ENCODE data around the gene CEP250.
A peak's percentile ranks its signal among the peaks of the same experiment; 100 is the strongest.

The CEP250 gene

DNA sequence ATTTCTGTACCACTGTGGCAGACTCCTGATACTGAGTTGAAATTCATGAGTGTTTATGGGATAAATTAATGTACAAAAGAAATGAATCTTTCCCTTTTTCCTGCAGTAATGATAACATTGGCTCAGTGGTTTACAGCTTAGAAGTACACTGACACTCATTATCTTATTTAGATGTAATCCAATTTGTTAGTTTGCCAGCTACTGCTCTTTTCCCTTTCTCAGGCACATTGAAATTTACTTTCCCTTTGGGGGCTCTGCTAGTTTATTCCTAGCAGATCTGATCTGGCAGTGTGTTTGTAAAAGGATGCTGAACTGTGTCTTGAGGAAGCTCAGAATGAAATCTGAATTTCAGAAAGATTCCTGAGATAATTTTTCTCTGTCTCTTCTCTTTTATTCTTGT is 3.0 kb downstream of the CEP250 start:
- Histone ChIP-seq H3K9me3 (ENCODE audit: insufficient read depth, low read length) (no peaks in the 10 kb centered on the region), H4K20me1 (ENCODE audit: low read depth, low read length) (no peaks in the 10 kb centered on the region), H3K27me3 (ENCODE audit: low read length) (no peaks in the 10 kb centered on the region), H3K9ac (ENCODE audit: low read length) (no peak overlapping the region), H2AFZ (ENCODE audit: low read depth, low read length, severe bottlenecking) (no peak overlapping the region), H3K4me3 (ENCODE audit: insufficient read depth, low read length, poor library complexity, severe bottlenecking) (no peak overlapping the region), H3K4me2 (ENCODE audit: low read depth, low read length, poor library complexity, severe bottlenecking) (no peak overlapping the region), H3K79me2 (ENCODE audit: insufficient read depth, low read length) (no peaks in the 10 kb centered on the region), H3F3A (ENCODE audit: insufficient read depth) (no peaks in the 10 kb centered on the region), H3K36me3 (ENCODE audit: low read length) (no peaks in the 10 kb centered on the region), H3K9me2 (replicated peaks; ENCODE audit: insufficient read depth, low read length) (no peaks in the 10 kb centered on the region), H3K27ac (ENCODE audit: low read depth, low read length) (no peak overlapping the region)
- TF ChIP-seq EZH2phosphoT487 (conservative IDR thresholded peaks at IDR 0.05; ENCODE audit: low read length), result no peak
- TF ChIP-seq, protein P1, sequence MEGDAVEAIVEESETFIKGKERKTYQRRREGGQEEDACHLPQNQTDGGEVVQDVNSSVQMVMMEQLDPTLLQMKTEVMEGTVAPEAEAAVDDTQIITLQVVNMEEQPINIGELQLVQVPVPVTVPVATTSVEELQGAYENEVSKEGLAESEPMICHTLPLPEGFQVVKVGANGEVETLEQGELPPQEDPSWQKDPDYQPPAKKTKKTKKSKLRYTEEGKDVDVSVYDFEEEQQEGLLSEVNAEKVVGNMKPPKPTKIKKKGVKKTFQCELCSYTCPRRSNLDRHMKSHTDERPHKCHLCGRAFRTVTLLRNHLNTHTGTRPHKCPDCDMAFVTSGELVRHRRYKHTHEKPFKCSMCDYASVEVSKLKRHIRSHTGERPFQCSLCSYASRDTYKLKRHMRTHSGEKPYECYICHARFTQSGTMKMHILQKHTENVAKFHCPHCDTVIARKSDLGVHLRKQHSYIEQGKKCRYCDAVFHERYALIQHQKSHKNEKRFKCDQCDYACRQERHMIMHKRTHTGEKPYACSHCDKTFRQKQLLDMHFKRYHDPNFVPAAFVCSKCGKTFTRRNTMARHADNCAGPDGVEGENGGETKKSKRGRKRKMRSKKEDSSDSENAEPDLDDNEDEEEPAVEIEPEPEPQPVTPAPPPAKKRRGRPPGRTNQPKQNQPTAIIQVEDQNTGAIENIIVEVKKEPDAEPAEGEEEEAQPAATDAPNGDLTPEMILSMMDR (IDR thresholded peaks at IDR 0.05; ENCODE audit: insufficient read depth, low read length, poor library complexity, severe bottlenecking), result no peak

DNA sequence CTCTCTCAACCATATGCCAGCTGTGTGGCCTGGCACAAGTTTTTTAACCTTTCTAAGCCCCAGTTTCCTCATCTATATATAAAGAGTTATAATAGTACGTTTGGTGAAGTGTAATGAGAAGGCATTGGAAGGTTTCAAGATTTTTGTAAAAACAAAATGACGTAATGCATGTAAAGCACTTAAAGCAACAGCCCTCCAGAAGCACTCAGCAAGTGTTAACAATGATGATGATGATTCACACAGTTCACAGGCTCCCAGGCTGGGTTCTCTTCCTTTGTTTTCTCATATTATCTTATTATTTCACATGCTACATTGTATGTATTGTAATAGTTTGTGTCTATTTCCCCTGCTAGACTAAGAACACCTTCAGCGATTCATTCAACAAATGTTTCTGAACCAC is 6.2 kb downstream of the CEP250 start:
- no peak overlapping the region for H3K27ac ChIP-seq (ENCODE audit: low read depth, low read length)

DNA sequence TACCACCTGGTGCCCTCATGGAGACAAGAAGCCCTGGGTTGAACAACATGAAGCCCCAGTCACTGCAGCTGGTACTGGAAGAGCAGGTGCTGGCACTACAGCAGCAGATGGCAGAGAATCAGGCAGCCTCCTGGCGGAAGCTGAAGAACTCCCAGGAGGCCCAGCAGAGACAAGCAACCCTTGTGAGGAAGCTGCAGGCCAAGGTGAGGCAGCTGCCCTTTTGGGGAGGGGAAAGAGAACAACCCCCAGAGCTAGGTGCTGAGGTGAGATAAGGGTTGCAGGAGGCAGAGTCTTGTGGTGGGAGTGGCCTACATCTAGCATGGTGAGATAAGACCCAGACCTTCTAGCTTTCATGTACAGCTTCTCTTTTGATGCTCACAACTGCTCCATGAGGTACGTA is 7.0 kb downstream of the CEP250 start:
- Histone ChIP-seq H2AFZ (ENCODE audit: low read depth, low read length, severe bottlenecking) (no peak overlapping the region), H3K79me2 (ENCODE audit: insufficient read depth, low read length) (no peaks in the 10 kb centered on the region), H3K9ac (ENCODE audit: low read length) (no peak overlapping the region), H3F3A (ENCODE audit: insufficient read depth) (no peaks in the 10 kb centered on the region), H3K36me3 (ENCODE audit: low read length) (no peaks in the 10 kb centered on the region), H3K27me3 (ENCODE audit: low read length) (no peaks in the 10 kb centered on the region), H3K9me3 (ENCODE audit: insufficient read depth, low read length) (no peaks in the 10 kb centered on the region), H3K4me3 (ENCODE audit: insufficient read depth, low read length, poor library complexity, severe bottlenecking) (no peak overlapping the region), H3K4me2 (ENCODE audit: low read depth, low read length, poor library complexity, severe bottlenecking) (no peak overlapping the region), H4K20me1 (ENCODE audit: low read depth, low read length) (no peaks in the 10 kb centered on the region), H3K9me2 (replicated peaks; ENCODE audit: insufficient read depth, low read length) (no peaks in the 10 kb centered on the region), H3K27ac (ENCODE audit: low read depth, low read length) (0 out of 2 replicates have a peak overlapping the region, but pooled peaks have one; percentile 5)
- TF ChIP-seq, protein P1 (IDR thresholded peaks at IDR 0.05; ENCODE audit: insufficient read depth, low read length, poor library complexity, severe bottlenecking), result no peak
- no peak for TF ChIP-seq EZH2phosphoT487 (conservative IDR thresholded peaks at IDR 0.05; ENCODE audit: low read length)

More for the DNA sequence above, 6.2 kb downstream of the CEP250 start:
- H3K9ac ChIP-seq (ENCODE audit: low read length), result no peak overlapping the region
- H3K4me3 ChIP-seq (ENCODE audit: insufficient read depth, low read length, poor library complexity, severe bottlenecking), result no peak overlapping the region
- no peak overlapping the region for H3K4me2 ChIP-seq (ENCODE audit: low read depth, low read length, poor library complexity, severe bottlenecking)
- TF ChIP-seq, protein P1 (IDR thresholded peaks at IDR 0.05; ENCODE audit: insufficient read depth, low read length, poor library complexity, severe bottlenecking), result no peak
- TF ChIP-seq EZH2phosphoT487 (conservative IDR thresholded peaks at IDR 0.05; ENCODE audit: low read length), result no peak
- no peaks in the 10 kb centered on the region for H4K20me1 ChIP-seq (ENCODE audit: low read depth, low read length)
- no peaks in the 10 kb centered on the region for H3K27me3 ChIP-seq (ENCODE audit: low read length)
- H2AFZ ChIP-seq (ENCODE audit: low read depth, low read length, severe bottlenecking), result no peak overlapping the region
- no peaks in the 10 kb centered on the region for H3K36me3 ChIP-seq (ENCODE audit: low read length)
- no peaks in the 10 kb centered on the region for H3F3A ChIP-seq (ENCODE audit: insufficient read depth)
- H3K9me3 ChIP-seq (ENCODE audit: insufficient read depth, low read length), result no peaks in the 10 kb centered on the region
- no peaks in the 10 kb centered on the region for H3K79me2 ChIP-seq (ENCODE audit: insufficient read depth, low read length)
- no peaks in the 10 kb centered on the region for H3K9me2 ChIP-seq (replicated peaks; ENCODE audit: insufficient read depth, low read length)
